ENCODE results near the gene TNF. TPM values are rescaled to one million over a fixed set of nuclear protein-coding genes. Genes with fewer than 3 reads are reported as not detected.

The TNF gene
- total RNA-seq, result 10 to 100 TPM; 30.7 to 57.8 TPM

DNA sequence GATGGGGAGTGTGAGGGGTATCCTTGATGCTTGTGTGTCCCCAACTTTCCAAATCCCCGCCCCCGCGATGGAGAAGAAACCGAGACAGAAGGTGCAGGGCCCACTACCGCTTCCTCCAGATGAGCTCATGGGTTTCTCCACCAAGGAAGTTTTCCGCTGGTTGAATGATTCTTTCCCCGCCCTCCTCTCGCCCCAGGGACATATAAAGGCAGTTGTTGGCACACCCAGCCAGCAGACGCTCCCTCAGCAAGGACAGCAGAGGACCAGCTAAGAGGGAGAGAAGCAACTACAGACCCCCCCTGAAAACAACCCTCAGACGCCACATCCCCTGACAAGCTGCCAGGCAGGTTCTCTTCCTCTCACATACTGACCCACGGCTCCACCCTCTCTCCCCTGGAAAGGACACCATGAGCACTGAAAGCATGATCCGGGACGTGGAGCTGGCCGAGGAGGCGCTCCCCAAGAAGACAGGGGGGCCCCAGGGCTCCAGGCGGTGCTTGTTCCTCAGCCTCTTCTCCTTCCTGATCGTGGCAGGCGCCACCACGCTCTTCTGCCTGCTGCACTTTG is at the start of gene TNF:
Gene TNF, plus strand, starts transcription at position 231 of the 567 bp plus-strand sequence. Its CDS starts 177 bp downstream, at position 408.
- H3K27ac Mint-ChIP-seq, result peak within 1 kb of the TSS; percentile 89
- H3K36me3 Mint-ChIP-seq (ENCODE audit: insufficient read depth in 2 of 2), result peaks cover 8% of the 10 kb centered on the region in 2 donors
- H3K4me1 Mint-ChIP-seq (ENCODE audit: low read depth), result peaks cover 96% of the 10 kb centered on the region
- peak within 1 kb of the TSS; percentile 92 for H3K4me3 Mint-ChIP-seq
- no peaks in the 10 kb centered on the region for H3K27me3 Mint-ChIP-seq (ENCODE audit: low read depth)
- DNase-seq, result peak; percentile 78
- no peaks in the 10 kb centered on the region for H3K9me3 Mint-ChIP-seq
- ATAC-seq (replicated peaks in 1 of 2), result peak; percentile 13 to 25

DNA sequence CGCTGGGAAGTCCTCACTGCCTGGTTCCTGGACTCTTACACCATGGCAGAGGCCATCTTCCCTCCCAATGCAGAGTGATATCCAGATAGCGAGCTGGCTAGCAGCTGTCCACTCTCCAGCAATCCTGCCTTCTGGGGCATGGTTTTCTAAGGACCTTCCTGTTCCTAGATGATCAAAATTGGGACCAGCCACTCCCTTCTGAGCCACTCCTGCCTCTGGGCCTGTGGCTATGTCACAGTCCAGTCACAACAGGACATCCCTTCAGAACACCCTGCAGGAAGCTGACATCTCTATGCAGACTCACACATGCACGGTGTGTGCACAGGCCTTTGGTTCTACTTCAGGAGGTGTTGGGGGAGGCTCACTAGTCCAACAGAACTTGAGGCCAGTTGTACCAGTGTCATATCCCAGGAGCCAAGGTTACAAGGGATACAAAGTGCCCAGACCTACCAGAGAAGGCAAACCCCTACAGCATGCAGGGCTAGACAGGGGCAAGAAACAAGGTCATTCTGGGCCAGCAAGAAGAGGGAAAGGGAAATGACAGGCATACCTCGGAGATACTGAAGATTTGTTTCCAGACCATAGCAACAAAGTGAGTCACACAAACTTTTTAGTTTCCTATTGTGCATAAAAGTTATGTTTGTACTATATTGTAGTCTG is 49.3 kb upstream of the TNF start:
- no peaks in the 10 kb centered on the region for H3K9me3 Mint-ChIP-seq
- peak; percentile 8 to 21 for ATAC-seq (replicated peaks in 1 of 2)
- no peak for DNase-seq
- H3K27ac Mint-ChIP-seq, result peak overlapping the region; percentile 6
- no peaks in the 10 kb centered on the region for H3K27me3 Mint-ChIP-seq (ENCODE audit: low read depth)
- H3K4me3 Mint-ChIP-seq, result no peak overlapping the region
- H3K36me3 Mint-ChIP-seq (ENCODE audit: insufficient read depth in 2 of 2), result peaks cover 8 to 13% of the 10 kb centered on the region in 2 donors
- no peaks in the 10 kb centered on the region for H3K4me1 Mint-ChIP-seq (ENCODE audit: low read depth)

DNA sequence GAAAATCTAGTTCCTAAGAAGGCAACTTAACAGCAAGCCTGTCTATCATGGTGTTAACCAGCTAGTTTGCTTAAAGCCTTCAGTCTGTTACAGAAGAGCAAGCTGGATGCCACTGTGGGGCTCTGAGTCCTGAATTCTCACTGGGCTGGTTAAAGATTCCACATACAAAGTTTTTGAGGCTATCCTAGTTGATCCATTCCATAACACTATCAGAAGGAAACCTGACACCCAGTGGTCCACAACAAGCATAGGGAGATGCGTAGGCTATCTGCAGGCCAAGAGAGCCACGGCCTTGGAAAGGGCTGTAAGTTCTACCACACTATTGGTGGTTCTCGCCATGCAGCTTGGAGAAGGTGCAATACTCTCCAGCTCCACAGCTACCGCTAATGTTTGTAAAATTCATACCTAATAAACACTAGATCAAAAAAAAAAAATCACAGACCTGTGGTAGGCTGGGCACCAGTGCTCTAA is 47.0 kb upstream of the TNF start:
- ATAC-seq (replicated peaks in 1 of 2) (peak; percentile 12 to 18), DNase-seq (no peak)
- no peaks in the 10 kb centered on the region for H3K27me3 Mint-ChIP-seq (ENCODE audit: low read depth)
- peaks cover 13 to 22% of the 10 kb centered on the region in 2 donors for H3K36me3 Mint-ChIP-seq (ENCODE audit: insufficient read depth in 2 of 2)
- no peaks in the 10 kb centered on the region for H3K9me3 Mint-ChIP-seq
- no peak overlapping the region for H3K4me3 Mint-ChIP-seq
- H3K27ac Mint-ChIP-seq, result no peak overlapping the region
- H3K4me1 Mint-ChIP-seq (ENCODE audit: low read depth), result peaks cover 11% of the 10 kb centered on the region

DNA sequence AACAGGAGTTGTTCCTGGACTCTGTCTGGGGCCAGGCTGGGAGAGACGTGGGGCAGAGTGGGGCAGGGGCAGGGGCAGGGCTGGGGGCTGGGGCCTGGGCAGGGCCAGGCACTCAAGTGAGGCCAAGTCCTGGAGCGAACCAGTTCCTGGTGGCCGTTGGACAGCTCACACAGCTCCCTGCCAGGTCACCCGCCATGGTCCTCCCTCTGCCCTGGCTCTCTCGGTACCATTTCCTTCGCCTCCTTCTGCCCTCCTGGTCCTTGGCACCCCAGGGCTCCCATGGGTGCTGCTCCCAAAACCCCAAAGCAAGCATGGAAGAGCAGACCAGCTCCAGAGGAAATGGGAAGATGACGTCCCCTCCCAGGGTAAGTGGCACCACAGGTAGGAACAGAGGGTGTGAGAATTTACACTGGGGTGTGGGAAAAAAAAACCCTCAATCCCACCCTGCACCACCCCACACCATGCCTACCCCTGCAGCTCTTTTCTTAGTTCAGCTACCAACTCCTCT is 46.5 kb upstream of the TNF start, which contains the start of gene MCCD1:
Gene MCCD1, plus strand, starts transcription at position 142 of the 508 bp plus-strand sequence. Its CDS starts 53 bp downstream, at position 195.
- peak; percentile 12 to 15 for ATAC-seq (replicated peaks in 1 of 2)
- H3K27ac Mint-ChIP-seq, result no peak within 1 kb of the TSS

DNA sequence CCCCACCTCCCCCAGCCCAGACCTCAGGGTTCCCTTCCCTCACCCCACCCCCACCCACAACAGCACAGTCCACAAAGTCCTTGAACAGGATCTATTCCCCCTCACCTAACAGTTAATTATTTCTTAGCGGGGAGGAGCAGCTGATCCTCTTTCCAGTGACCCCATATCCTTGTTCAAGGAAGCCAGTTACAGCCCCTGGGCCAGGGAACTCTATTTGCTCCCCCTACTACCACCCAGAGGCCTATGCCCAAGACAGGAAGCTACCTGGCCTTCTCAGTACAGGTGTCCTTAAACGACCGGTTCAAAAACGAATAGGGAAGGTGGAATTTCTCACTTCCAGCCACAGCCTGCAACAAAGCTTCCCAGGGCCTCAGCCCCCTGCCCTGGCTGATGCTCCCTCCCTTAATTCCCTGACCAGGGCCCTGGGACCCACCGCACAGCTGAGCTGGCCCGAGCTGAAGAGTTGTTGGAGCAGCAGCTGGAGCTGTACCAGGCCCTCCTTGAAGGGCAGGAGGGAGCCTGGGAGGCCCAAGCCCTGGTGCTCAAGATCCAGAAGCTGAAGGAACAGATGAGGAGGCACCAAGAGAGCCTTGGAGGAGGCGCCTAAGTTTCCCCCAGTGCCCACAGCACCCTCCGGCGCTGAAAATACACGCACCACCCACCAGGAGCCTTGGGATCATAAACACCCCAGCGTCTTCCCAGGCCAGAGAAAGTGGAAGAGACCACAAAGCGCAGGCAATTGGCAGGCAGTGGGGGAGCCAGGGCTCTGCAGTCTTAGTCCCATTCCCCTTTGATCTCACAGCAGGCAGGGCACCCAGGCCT is 45.8 kb upstream of the TNF start:
- Mint-ChIP-seq H3K4me1 (ENCODE audit: low read depth) (peaks cover 14% of the 10 kb centered on the region), H3K27ac (no peak overlapping the region), H3K27me3 (ENCODE audit: low read depth) (no peaks in the 10 kb centered on the region), H3K4me3 (no peak overlapping the region), H3K9me3 (no peaks in the 10 kb centered on the region), H3K36me3 (ENCODE audit: insufficient read depth in 2 of 2) (peaks cover 15 to 30% of the 10 kb centered on the region in 2 donors)
- ATAC-seq (replicated peaks in 1 of 2) (peak in 1 of 2 donors; percentile 3), DNase-seq (no peak)

More for the DNA sequence above, 46.5 kb upstream of the TNF start, which contains the start of gene MCCD1:
- Mint-ChIP-seq H3K9me3 (no peaks in the 10 kb centered on the region), H3K27me3 (ENCODE audit: low read depth) (no peaks in the 10 kb centered on the region), H3K36me3 (ENCODE audit: insufficient read depth in 2 of 2) (peaks cover 15 to 24% of the 10 kb centered on the region in 2 donors), H3K4me1 (ENCODE audit: low read depth) (peaks cover 13% of the 10 kb centered on the region), H3K4me3 (no peak within 1 kb of the TSS)
- no peak for DNase-seq

DNA sequence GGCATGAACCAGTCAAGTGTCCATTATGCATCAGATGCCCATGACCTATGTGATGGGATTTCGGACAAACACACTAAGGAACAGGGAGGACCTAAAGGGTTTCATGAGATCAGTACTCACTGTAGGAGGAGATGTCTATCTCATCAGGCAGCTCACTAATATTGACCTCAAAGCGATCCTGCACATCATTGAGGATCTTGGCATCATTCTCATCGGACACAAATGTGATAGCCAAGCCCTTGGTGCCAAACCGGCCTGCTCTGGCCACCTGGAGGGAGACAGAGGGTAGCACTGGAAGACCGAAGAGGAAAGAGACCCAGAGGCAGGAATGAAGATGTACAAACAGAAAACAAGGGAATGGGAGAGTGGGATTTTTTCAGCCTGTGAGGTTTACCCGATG is 44.7 kb upstream of the TNF start:
- Mint-ChIP-seq H3K4me3 (no peak overlapping the region), H3K27me3 (ENCODE audit: low read depth) (no peaks in the 10 kb centered on the region), H3K36me3 (ENCODE audit: insufficient read depth in 2 of 2) (peaks cover 21 to 41% of the 10 kb centered on the region in 2 donors), H3K4me1 (ENCODE audit: low read depth) (peaks cover 25% of the 10 kb centered on the region), H3K9me3 (no peaks in the 10 kb centered on the region), H3K27ac (no peak overlapping the region)
- DNase-seq (no peak), ATAC-seq (replicated peaks in 1 of 2) (no peak)

DNA sequence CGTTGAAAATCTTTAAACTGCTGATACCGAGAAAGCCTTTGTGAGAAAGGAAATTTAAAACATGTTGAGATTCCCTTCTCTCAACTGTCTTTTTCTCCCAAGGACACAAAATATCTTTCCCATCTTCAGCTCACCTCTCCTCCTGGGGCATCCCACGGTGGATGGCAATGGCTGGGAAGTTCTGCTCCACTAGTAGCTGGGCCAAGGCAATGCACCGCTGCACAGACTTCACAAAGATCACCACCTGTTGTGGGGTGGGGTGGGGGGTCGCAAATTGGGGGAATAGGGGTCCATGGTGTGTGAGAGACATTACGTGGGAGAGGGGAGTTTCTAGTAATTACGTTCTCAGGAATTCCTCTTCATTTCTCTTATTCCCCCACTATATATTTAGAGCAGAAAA is 44.2 kb upstream of the TNF start:
- no peak for ATAC-seq (replicated peaks in 1 of 2)
- peaks cover 30% of the 10 kb centered on the region for H3K4me1 Mint-ChIP-seq (ENCODE audit: low read depth)
- DNase-seq, result no peak

DNA sequence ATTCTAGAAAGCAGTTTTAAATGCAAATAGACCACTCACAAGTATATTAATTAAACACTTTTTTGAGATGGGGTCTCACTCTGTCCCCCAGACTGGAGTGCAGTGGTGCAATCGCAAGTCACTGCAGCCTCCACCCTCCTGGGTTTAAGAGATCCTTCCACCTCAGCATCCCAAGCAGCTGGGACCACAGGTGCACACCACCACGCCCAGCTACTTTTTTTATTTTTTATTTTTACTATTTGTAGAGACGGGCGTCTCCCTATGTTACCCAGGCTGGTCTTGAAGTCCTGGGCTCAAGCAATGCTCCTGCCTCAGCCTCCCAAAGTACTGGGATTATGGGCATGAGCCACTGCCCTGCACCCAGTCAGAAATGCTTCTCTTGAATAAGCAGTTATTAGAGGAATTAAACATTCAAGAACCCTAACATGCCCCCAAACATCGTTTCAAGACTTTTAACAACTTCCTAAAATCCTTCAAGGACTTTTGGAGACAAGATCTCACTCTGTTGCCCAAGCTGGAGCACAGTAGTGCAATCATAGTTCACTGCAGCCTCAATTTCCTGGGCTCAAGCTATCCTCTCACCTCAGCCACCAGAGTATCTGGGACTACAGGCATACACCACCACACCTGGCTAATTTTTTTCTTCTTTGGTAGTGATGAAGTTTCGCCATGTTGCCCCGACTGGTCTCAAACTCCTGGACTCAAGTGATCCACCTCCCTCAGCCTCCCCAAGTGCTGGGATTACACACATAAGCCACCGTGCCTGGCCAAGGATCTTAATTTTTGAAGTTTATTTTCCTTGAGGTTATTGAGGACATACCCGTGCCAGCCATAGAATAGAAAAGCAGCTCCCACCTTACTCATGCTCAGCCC is 43.4 kb upstream of the TNF start:
- H3K36me3 Mint-ChIP-seq (ENCODE audit: insufficient read depth in 2 of 2), result peaks cover 23 to 53% of the 10 kb centered on the region in 2 donors
- no peaks in the 10 kb centered on the region for H3K27me3 Mint-ChIP-seq (ENCODE audit: low read depth)
- H3K4me3 Mint-ChIP-seq, result no peak overlapping the region
- ATAC-seq (replicated peaks in 1 of 2) (no peak), DNase-seq (no peak)
- H3K4me1 Mint-ChIP-seq (ENCODE audit: low read depth), result peaks cover 37% of the 10 kb centered on the region
- no peaks in the 10 kb centered on the region for H3K9me3 Mint-ChIP-seq
- H3K27ac Mint-ChIP-seq, result no peak overlapping the region

More for the DNA sequence above, 44.2 kb upstream of the TNF start:
- no peaks in the 10 kb centered on the region for H3K27me3 Mint-ChIP-seq (ENCODE audit: low read depth)
- peaks cover 23 to 46% of the 10 kb centered on the region in 2 donors for H3K36me3 Mint-ChIP-seq (ENCODE audit: insufficient read depth in 2 of 2)
- H3K9me3 Mint-ChIP-seq, result no peaks in the 10 kb centered on the region
- no peak overlapping the region for H3K4me3 Mint-ChIP-seq
- no peak overlapping the region for H3K27ac Mint-ChIP-seq

DNA sequence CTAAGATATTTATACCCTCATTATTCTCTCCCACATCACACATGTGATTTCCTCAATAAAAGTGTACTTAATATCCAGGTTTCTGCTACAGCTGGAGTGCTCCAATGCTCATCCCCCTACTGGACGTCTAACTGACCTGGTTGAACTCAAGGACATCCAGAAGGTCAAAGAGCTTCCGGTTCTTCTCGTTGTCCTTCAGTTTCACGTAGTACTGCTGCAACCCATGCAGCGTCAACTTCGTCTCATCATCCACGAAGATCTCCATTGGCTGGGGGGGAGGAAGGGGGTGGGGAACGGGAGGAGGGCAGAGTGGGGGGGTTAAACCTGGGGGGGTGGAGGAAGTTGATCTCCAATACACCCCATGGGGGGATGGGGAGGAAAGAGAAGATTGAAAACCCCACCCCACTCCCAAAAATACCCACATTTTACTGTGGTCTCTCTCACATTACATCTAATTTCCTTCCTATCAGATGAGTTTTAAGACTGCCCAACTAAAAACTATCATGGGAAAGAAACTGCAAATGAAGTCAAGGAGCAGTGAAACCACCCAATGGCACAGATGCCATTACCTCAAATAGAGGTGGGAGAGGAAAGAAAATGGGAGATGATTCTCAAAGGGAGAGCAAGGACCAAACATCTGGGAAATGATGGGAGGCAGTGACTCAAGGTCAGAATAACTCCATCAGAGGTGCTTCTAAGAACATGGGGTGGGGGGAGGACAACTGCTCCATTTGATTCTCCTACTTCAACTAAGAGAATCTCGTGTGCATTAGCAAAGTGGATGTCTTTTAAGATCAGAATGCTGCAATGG is 42.5 kb upstream of the TNF start:
- DNase-seq (no peak), ATAC-seq (replicated peaks in 1 of 2) (no peak)
- Mint-ChIP-seq H3K27me3 (ENCODE audit: low read depth) (no peaks in the 10 kb centered on the region), H3K4me1 (ENCODE audit: low read depth) (peaks cover 44% of the 10 kb centered on the region), H3K36me3 (ENCODE audit: insufficient read depth in 2 of 2) (peaks cover 25 to 57% of the 10 kb centered on the region in 2 donors), H3K27ac (peak overlapping the region; percentile 86), H3K9me3 (no peaks in the 10 kb centered on the region), H3K4me3 (no peak overlapping the region)

DNA sequence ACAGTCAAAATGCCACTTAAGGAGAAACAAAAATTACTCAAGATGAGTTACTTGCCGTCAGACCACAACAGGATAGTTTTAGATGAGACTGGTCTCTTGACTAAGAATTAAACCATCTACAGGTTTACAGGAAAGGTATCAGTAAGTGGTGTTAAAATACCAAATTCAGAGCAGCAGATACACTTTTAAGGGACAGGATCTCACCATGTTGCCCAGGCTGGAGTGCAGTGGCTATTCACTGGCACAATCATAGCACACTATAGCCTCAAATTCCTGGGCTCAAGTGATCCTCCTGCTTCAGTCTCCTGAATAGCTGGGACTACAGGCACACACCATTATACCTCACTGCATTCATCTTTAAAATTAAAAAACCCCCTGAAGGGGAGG is 41.9 kb upstream of the TNF start:
- Mint-ChIP-seq H3K27me3 (ENCODE audit: low read depth) (no peaks in the 10 kb centered on the region), H3K9me3 (no peaks in the 10 kb centered on the region), H3K4me3 (no peak overlapping the region), H3K4me1 (ENCODE audit: low read depth) (peaks cover 48% of the 10 kb centered on the region), H3K27ac (peak overlapping the region; percentile 86), H3K36me3 (ENCODE audit: insufficient read depth in 2 of 2) (peaks cover 28 to 60% of the 10 kb centered on the region in 2 donors)
- DNase-seq (no peak), ATAC-seq (replicated peaks in 1 of 2) (peak in 1 of 2 donors; percentile 38)

DNA sequence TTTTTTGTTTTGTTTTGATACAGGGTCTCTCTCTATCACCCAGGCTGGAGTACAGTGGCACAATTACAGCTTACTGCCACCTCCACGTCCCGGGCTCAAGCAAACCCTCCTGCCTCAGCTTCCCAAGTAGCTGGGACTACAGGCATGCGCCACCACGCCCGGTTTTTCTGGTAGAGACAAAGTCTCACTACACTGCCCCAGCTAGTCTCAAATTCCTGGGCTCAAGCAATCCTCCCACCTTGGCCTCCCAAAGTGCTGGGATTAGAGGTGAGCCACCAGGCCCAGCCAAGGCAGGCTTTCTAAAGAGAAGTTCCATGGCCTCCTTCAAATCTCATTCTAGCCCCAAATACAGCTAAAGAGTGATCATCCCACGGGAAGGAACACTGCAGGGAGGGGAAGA is 41.4 kb upstream of the TNF start:
- peaks cover 53% of the 10 kb centered on the region for H3K4me1 Mint-ChIP-seq (ENCODE audit: low read depth)
- H3K9me3 Mint-ChIP-seq, result no peaks in the 10 kb centered on the region
- H3K27ac Mint-ChIP-seq, result peak overlapping the region; percentile 55

More for the DNA sequence above, 41.4 kb upstream of the TNF start:
- ATAC-seq (replicated peaks in 1 of 2) (no peak), DNase-seq (no peak)
- peaks cover 33 to 65% of the 10 kb centered on the region in 2 donors for H3K36me3 Mint-ChIP-seq (ENCODE audit: insufficient read depth in 2 of 2)
- no peak overlapping the region for H3K4me3 Mint-ChIP-seq
- no peaks in the 10 kb centered on the region for H3K27me3 Mint-ChIP-seq (ENCODE audit: low read depth)

All from activated T-cell treated with anti-CD3 and anti-CD28 coated beads, Interleukin-2, amount 50 U/mL, for 72 hours (primary cell).